Common myeloid progenitor, CD34-positive (primary cell): ENCODE results near the gene AMFR.

Source experiments
- CTCF ChIA-PET: fragments of 350-600 bp; sonication (Branson Sonifier 250); formaldehyde crosslinking; loops from one replicate; lab custom pipeline; 2021; ENCODE audit warnings: antibody characterized with exemption; lab: Charles Lee
- POLR2A ChIA-PET: fragments of 350-600 bp; sonication (Branson Sonifier 250); formaldehyde crosslinking; loops from one replicate; lab custom pipeline; 2021; ENCODE audit warnings: antibody characterized with exemption; lab: Charles Lee
- DNase-seq, 3 donors: peaks; one replicate each; pipeline versions ENCODE4 v3.0.0 to v3.0.0-alpha.2; 2013
- H3K27ac ChIP-seq, 2 experiments: 1 replicate in 1 of 2; 2 replicates in 1 of 2; pipeline ENCODE4 v1.7.0; 2013; ENCODE audit warnings: inconsistent platforms in 2 of 2, low read length in 2 of 2, mild to moderate bottlenecking in 2 of 2, low read depth in 1 of 2, moderate library complexity in 1 of 2; ENCODE audit not compliant: severe bottlenecking in 2 of 2, insufficient read depth in 1 of 2, poor library complexity in 1 of 2
- H3K27me3 ChIP-seq, 5 experiments: replicated peaks in 2 of 5; 1 replicate in 3 of 5; 2 replicates in 2 of 5; pipeline versions ENCODE4 v1.6.1 to v1.7.0; 2013; ENCODE audit warnings: low read length in 4 of 5, mild to moderate bottlenecking in 2 of 5, moderate library complexity in 2 of 5, inconsistent platforms in 1 of 5; ENCODE audit not compliant: insufficient read depth in 5 of 5, control insufficient read depth in 4 of 5
- H3K36me3 ChIP-seq, 4 experiments: 1 replicate in 2 of 4; 2 replicates in 2 of 4; pipeline versions ENCODE4 v1.6.1 to v1.7.0; 2013; ENCODE audit warnings: low read length in 3 of 4, control low read depth in 1 of 4, mild to moderate bottlenecking in 1 of 4; ENCODE audit not compliant: control insufficient read depth in 4 of 4, insufficient read depth in 4 of 4
- H3K4me1 ChIP-seq, 4 experiments: 1 replicate in 3 of 4; 2 replicates in 1 of 4; pipeline versions ENCODE4 v1.6.1 to v1.7.1; 2013; ENCODE audit warnings: low read length in 3 of 4, mild to moderate bottlenecking in 3 of 4, control low read depth in 1 of 4, inconsistent platforms in 1 of 4, moderate library complexity in 1 of 4; ENCODE audit not compliant: control insufficient read depth in 4 of 4, insufficient read depth in 4 of 4; ENCODE audit errors: control extremely low read depth in 1 of 4
- H3K4me3 ChIP-seq, 7 experiments: 1 replicate in 4 of 7; 2 replicates in 3 of 7; pipeline versions ENCODE4 v1.5.1 to v1.7.0; 2013; ENCODE audit warnings: mild to moderate bottlenecking in 7 of 7, low read length in 6 of 7, moderate library complexity in 6 of 7, inconsistent platforms in 2 of 7, low read depth in 2 of 7, control low read depth in 1 of 7; ENCODE audit not compliant: insufficient read depth in 4 of 7, control insufficient read depth in 1 of 7; ENCODE audit errors: extremely low read depth in 1 of 7
- H3K9me3 ChIP-seq, 5 experiments: 1 replicate in 4 of 5; 2 replicates in 1 of 5; pipeline versions ENCODE4 v1.6.1 to v1.7.1; 2013; ENCODE audit warnings: low read length in 4 of 5, mild to moderate bottlenecking in 2 of 5, inconsistent platforms in 1 of 5, low read depth in 1 of 5, moderate library complexity in 1 of 5; ENCODE audit not compliant: control insufficient read depth in 4 of 5, insufficient read depth in 2 of 5; ENCODE audit errors: control extremely low read depth in 1 of 5
- WGBS: methylation state at CpG from one replicate; pipeline ENCODE4 v1.1.5; 2013; ENCODE audit not compliant: insufficient coverage; 5-methylcytosine and 5-hydroxymethylcytosine counted together

AMFR gene

DNA sequence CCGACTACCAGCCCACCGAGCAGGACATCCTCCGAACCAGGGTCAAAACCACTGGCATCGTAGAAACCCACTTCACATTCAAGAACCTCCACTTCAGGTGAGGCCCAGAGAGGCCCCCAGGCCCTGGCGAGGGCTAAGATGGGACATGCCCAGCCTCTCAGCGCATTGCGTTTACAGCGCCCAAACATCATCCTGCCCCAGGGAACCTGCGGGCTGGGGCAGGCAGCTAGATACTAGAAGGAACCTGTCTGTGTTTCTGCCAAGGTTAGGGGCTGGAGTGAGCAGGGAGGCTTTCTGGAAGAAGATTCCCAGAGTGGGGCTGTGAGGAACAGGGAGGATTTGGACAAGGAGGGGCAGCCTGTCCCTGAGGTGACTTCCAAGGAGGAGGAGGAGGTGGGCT, 90.6 kb downstream of the AMFR start:
- H3K36me3 ChIP-seq, result no peaks in the 10 kb centered on the region
- no peaks in the 10 kb centered on the region for H3K9me3 ChIP-seq
- no peak overlapping the region for H3K27ac ChIP-seq
- 88% methylated on average over 8 of the region's 9 CpGs for WGBS
- CTCF ChIA-PET, result no interaction called here
- POLR2A ChIA-PET, result no interaction called here
- peaks cover 0 to 2% (median 0%) of the 10 kb centered on the region in 5 experiments for H3K27me3 ChIP-seq
- DNase-seq, result no peak
- no peak overlapping the region for H3K4me3 ChIP-seq
- peaks cover 0 to 5% (median 0%) of the 10 kb centered on the region in 4 experiments for H3K4me1 ChIP-seq

- peaks cover 0 to 2% (median 0%) of the 10 kb centered on the region in 5 experiments for H3K27me3 ChIP-seq
- POLR2A ChIA-PET, result no interaction called here
These were observed 92.8 kb downstream of the AMFR start for GRCh38 chr16:56332464-56333079.

DNA sequence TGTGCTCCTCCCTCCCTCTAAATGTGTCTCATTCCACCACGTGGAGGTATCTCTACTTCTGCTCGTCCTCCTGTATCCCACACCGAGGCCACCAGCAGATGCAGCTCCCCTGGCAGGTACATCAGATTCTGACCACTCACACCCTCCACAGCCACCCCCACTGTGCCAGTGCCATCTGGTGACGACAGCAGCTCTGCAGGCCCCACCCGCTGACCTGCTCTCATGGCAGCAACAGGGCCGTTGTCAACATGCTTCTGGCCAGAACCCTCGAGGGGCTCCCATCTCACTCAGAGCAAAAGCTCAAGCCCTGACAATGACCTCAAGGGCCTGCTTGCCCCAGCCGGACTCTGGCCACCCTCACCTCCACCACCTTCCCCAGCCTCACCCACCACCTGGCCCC, 93.4 kb downstream of the AMFR start:
- CTCF ChIA-PET, result interaction anchor here (0.7 to 2.8 kb wide), 3 partner anchors 10 to 208 kb away, joined by 3 to 12 read pairs (median 6); no protein-coding TSS in a partner anchor
- WGBS, result 98% methylated on average over 8 of the region's 8 CpGs
- DNase-seq, result no peak
- POLR2A ChIA-PET, result no interaction called here
- Histone ChIP-seq H3K4me3 (no peak overlapping the region), H3K4me1 (peaks cover 0 to 5% (median 0%) of the 10 kb centered on the region in 4 experiments), H3K27me3 (peaks cover 0 to 2% (median 0%) of the 10 kb centered on the region in 5 experiments), H3K9me3 (no peaks in the 10 kb centered on the region), H3K27ac (no peak overlapping the region), H3K36me3 (no peaks in the 10 kb centered on the region)

More at GRCh38 chr16:56332464-56333079, 92.8 kb downstream of the AMFR start:
- Histone ChIP-seq H3K9me3 (no peaks in the 10 kb centered on the region), H3K4me3 (no peak overlapping the region), H3K27ac (no peak overlapping the region), H3K4me1 (peaks cover 0 to 5% (median 0%) of the 10 kb centered on the region in 4 experiments), H3K36me3 (no peaks in the 10 kb centered on the region)
- WGBS, result 95% methylated on average over 11 of the region's 16 CpGs
- CTCF ChIA-PET, result interaction anchor here (1.1 to 2.8 kb wide), 2 partner anchors 11 to 14 kb away, joined by 6 to 12 read pairs; no protein-coding TSS in a partner anchor
- no peak for DNase-seq

DNA sequence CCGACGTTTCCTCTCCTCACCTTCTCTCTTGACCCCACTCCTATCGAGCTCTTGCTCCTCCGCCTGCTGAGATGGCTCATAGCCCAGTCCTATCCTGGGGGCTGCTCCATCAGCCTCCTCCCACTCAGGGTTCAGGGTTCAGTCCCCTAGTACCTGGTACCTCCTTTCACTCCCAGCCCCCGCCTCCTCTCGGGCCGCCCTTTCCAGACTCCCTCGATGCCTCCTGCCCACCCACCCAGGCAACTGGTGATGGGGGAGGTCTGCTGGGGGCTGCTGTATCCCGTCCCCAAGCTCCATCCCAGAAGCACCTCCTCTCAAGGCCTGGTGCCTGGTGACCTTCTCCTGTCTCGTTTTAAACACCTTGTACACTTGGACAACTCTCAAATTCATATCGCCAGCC, 93.9 kb downstream of the AMFR start:
- Histone ChIP-seq H3K27me3 (peaks cover 0 to 2% (median 0%) of the 10 kb centered on the region in 5 experiments), H3K36me3 (no peaks in the 10 kb centered on the region), H3K4me1 (peaks cover 0 to 5% (median under 1%) of the 10 kb centered on the region in 4 experiments), H3K9me3 (no peaks in the 10 kb centered on the region), H3K4me3 (no peak overlapping the region), H3K27ac (no peak overlapping the region)
- ChIA-PET POLR2A (no interaction called here), CTCF (interaction anchor here (0.7 to 2.8 kb wide), 3 partner anchors 10 to 208 kb away, joined by 3 to 12 read pairs (median 6); no protein-coding TSS in a partner anchor)
- no peak for DNase-seq
- WGBS, result 92% methylated on average over 10 of the region's 11 CpGs

GRCh38 chr16:56330476-56330875, 94.9 kb downstream of the AMFR start:
- WGBS, result 91% methylated on average over 3 of the region's 4 CpGs
- ChIA-PET CTCF (interaction anchor here (1.4 to 1.5 kb wide), 2 partner anchors 8 to 12 kb away, joined by 4 to 5 read pairs; no protein-coding TSS in a partner anchor), POLR2A (no interaction called here)

GRCh38 chr16:56329887-56330286, 95.5 kb downstream of the AMFR start:
- peaks cover 0 to 2% (median 0%) of the 10 kb centered on the region in 5 experiments for H3K27me3 ChIP-seq
- H3K9me3 ChIP-seq, result no peaks in the 10 kb centered on the region
- POLR2A ChIA-PET, result no interaction called here
- no peak overlapping the region for H3K4me3 ChIP-seq
- DNase-seq, result no peak
- CTCF ChIA-PET, result interaction anchor here (1.4 to 1.5 kb wide), 2 partner anchors 9 to 12 kb away, joined by 4 to 5 read pairs; no protein-coding TSS in a partner anchor
- WGBS, result 98% methylated on average over 9 of the region's 9 CpGs
- peaks cover 0 to 6% (median 2%) of the 10 kb centered on the region in 4 experiments for H3K4me1 ChIP-seq
- H3K36me3 ChIP-seq, result no peaks in the 10 kb centered on the region
- no peak overlapping the region for H3K27ac ChIP-seq

More at GRCh38 chr16:56330476-56330875, 94.9 kb downstream of the AMFR start:
- Histone ChIP-seq H3K27ac (no peak overlapping the region), H3K36me3 (no peaks in the 10 kb centered on the region), H3K9me3 (no peaks in the 10 kb centered on the region), H3K4me1 (peaks cover 0 to 6% (median 2%) of the 10 kb centered on the region in 4 experiments), H3K4me3 (no peak overlapping the region), H3K27me3 (peaks cover 0 to 2% (median 0%) of the 10 kb centered on the region in 5 experiments)
- DNase-seq, result no peak
